ENCODE results near the gene GPR65. TPM values are rescaled to one million over a fixed set of nuclear protein-coding genes. Genes with fewer than 3 reads are reported as not detected.

Gene GPR65
- total RNA-seq, 4 donors from 2014 or later, result 1.1 to 2.1 (median 1.3) TPM

- Histone ChIP-seq H3K36me3 (no peaks in the 10 kb centered on the region), H3K4me3 (no peak overlapping the region), H3K27ac (peak overlapping the region in 1 of 4 donors; percentile 44), H3K27me3 (no peaks in the 10 kb centered on the region), H3K4me1 (peaks cover 0 to 42% (median 0%) of the 10 kb centered on the region in 4 donors), H3K9me3 (no peaks in the 10 kb centered on the region)
- 50 to 52% methylated on average over 6 of the region's 6 CpGs for WGBS, 2 donors
- DNase-seq (ENCODE audit: low spot score in 2 of 2), result no peak
- TF ChIP-seq CTCF (IDR thresholded peaks at IDR 0.05), result no peak
Observed at GRCh38 chr14:87995500-87996290, 9.2 kb upstream of the GPR65 start.

- H3K4me3 ChIP-seq, result no peak overlapping the region
- H3K27me3 ChIP-seq, result no peaks in the 10 kb centered on the region
- DNase-seq (ENCODE audit: low spot score in 2 of 2), result no peak
- H3K4me1 ChIP-seq, result peaks cover 0 to 37% (median 0%) of the 10 kb centered on the region in 4 donors
- TF ChIP-seq POLR2A (IDR thresholded peaks at IDR 0.05) (no peak), EP300 (IDR thresholded peaks at IDR 0.05) (no peak), CTCF (IDR thresholded peaks at IDR 0.05) (no peak)
- H3K27ac ChIP-seq, result no peak overlapping the region
- no peaks in the 10 kb centered on the region for H3K36me3 ChIP-seq
- WGBS, 2 donors, result 31 to 35% methylated on average over 1 of the region's 1 CpG
- no peaks in the 10 kb centered on the region for H3K9me3 ChIP-seq
Observed at GRCh38 chr14:87996291-87996592, 8.7 kb upstream of the GPR65 start.

- Histone ChIP-seq H3K27ac (no peak overlapping the region), H3K9me3 (no peaks in the 10 kb centered on the region), H3K36me3 (no peaks in the 10 kb centered on the region), H3K27me3 (no peaks in the 10 kb centered on the region), H3K4me1 (peaks cover 0 to 26% (median 0%) of the 10 kb centered on the region in 4 donors), H3K4me3 (no peak overlapping the region)
- no peak for TF ChIP-seq EP300 (IDR thresholded peaks at IDR 0.05)
- TF ChIP-seq POLR2A (IDR thresholded peaks at IDR 0.05), result no peak
- TF ChIP-seq CTCF (IDR thresholded peaks at IDR 0.05), result no peak
- DNase-seq (ENCODE audit: low spot score in 2 of 2), result no peak
Observed at GRCh38 chr14:87998482-87998881, 6.5 kb upstream of the GPR65 start.

GRCh38 chr14:87999277-87999676 is 5.7 kb upstream of the GPR65 start:
- TF ChIP-seq EP300 (IDR thresholded peaks at IDR 0.05) (peak in 1 of 2 donors; percentile 46), CTCF (IDR thresholded peaks at IDR 0.05) (no peak), POLR2A (IDR thresholded peaks at IDR 0.05) (no peak)
- 91 to 97% methylated on average over 2 of the region's 2 CpGs for WGBS, 2 donors
- Histone ChIP-seq H3K27me3 (no peaks in the 10 kb centered on the region), H3K9me3 (no peaks in the 10 kb centered on the region), H3K36me3 (no peaks in the 10 kb centered on the region), H3K4me3 (no peak overlapping the region), H3K27ac (no peak overlapping the region), H3K4me1 (peaks cover 0 to 18% (median 0%) of the 10 kb centered on the region in 4 donors)
- no peak for DNase-seq (ENCODE audit: low spot score in 2 of 2)

- Histone ChIP-seq H3K27ac (no peak overlapping the region), H3K27me3 (no peaks in the 10 kb centered on the region), H3K4me1 (no peaks in the 10 kb centered on the region), H3K4me3 (no peak overlapping the region), H3K36me3 (no peaks in the 10 kb centered on the region), H3K9me3 (no peaks in the 10 kb centered on the region)
- DNase-seq (ENCODE audit: low spot score in 2 of 2), result no peak
- WGBS, 2 donors, result 73 to 81% methylated on average over 4 of the region's 4 CpGs
- TF ChIP-seq POLR2A (IDR thresholded peaks at IDR 0.05), result no peak
- no peak for TF ChIP-seq EP300 (IDR thresholded peaks at IDR 0.05)
- TF ChIP-seq CTCF (IDR thresholded peaks at IDR 0.05), result no peak
Observed at GRCh38 chr14:88002421-88003075, 2.4 kb upstream of the GPR65 start.

Data from tibial nerve (tissue), 4 donors.